Activated CD8-positive, alpha-beta memory T cell treated with anti-CD3 and anti-CD28 coated beads, Interleukin-2, amount 10 ng/mL, durations not matched to agents 7 days and 5 days (primary cell): ENCODE measurements around the gene PTPN18. TPM values are rescaled to one million over a fixed set of nuclear protein-coding genes. Genes with fewer than 3 reads are reported as not detected.
A peak's percentile ranks its signal among the peaks of the same experiment; 100 is the strongest.
"Not testable (repeated sequence)": the region's sequence is repeated elsewhere in the genome, so short reads cannot be mapped to it uniquely, and the experiment has no call there.

Experiments
- ATAC-seq: fragments of 150-1000 bp; cut with Tn5 transposase; one replicate; pipeline ENCODE4 v1.10.0; 2021; ENCODE audit warnings: moderate library complexity
- CTCF ChIA-PET: fragments of 350-600 bp; sonication (Branson Sonifier 250); formaldehyde crosslinking; loops from one replicate; lab custom pipeline; 2021; ENCODE audit warnings: antibody characterized with exemption; lab: Charles Lee
- DNase-seq: peaks from one replicate; pipeline ENCODE4 v3.0.0-alpha.2; 2020
- H3K27ac Mint-ChIP-seq: one replicate; pipeline ENCODE4 v1.8.0; 2021; ENCODE audit warnings: mild to moderate bottlenecking, mixed read lengths
- H3K27me3 Mint-ChIP-seq: one replicate; pipeline ENCODE4 v1.8.0; 2021; ENCODE audit warnings: mixed read lengths
- H3K36me3 Mint-ChIP-seq: one replicate; pipeline ENCODE4 v1.8.0; 2021; ENCODE audit warnings: mild to moderate bottlenecking, mixed read lengths
- H3K4me1 Mint-ChIP-seq: one replicate; pipeline ENCODE4 v1.8.0; 2021; ENCODE audit warnings: mixed read lengths
- H3K4me3 Mint-ChIP-seq: one replicate; pipeline ENCODE4 v1.8.0; 2021; ENCODE audit warnings: mild to moderate bottlenecking, moderate library complexity, mixed read lengths
- H3K9me3 Mint-ChIP-seq: one replicate; pipeline ENCODE4 v1.8.0; 2022; ENCODE audit warnings: low read depth, mixed read lengths
- total RNA-seq, 2 experiments: library from RNA; stranded (reverse); gene quantifications; one replicate each; pipeline ENCODE4 v1.2.3, GENCODE V29; 2021

Gene PTPN18
- total RNA-seq, 2 experiments from 2014 or later: 82.3 to 90.5 TPM

GRCh38 chr2:130406280-130406679, 50.4 kb downstream of the PTPN18 start:
- H3K27me3 Mint-ChIP-seq, ATAC-seq, H3K9me3 Mint-ChIP-seq, H3K27ac Mint-ChIP-seq, DNase-seq, CTCF ChIA-PET, H3K4me1 Mint-ChIP-seq, H3K36me3 Mint-ChIP-seq, H3K4me3 Mint-ChIP-seq: not testable (repeated sequence)

- ATAC-seq, H3K27me3 Mint-ChIP-seq, H3K4me3 Mint-ChIP-seq, H3K9me3 Mint-ChIP-seq, H3K27ac Mint-ChIP-seq, H3K4me1 Mint-ChIP-seq, CTCF ChIA-PET, H3K36me3 Mint-ChIP-seq: not testable (repeated sequence)
- peak; percentile 55 for DNase-seq
Measured at GRCh38 chr2:130416693-130417092, 60.8 kb downstream of the PTPN18 start.

- H3K27me3 Mint-ChIP-seq, H3K4me3 Mint-ChIP-seq, DNase-seq, H3K27ac Mint-ChIP-seq, H3K4me1 Mint-ChIP-seq, H3K36me3 Mint-ChIP-seq, ATAC-seq, H3K9me3 Mint-ChIP-seq, CTCF ChIA-PET: not testable (repeated sequence)
Measured at GRCh38 chr2:130418845-130419244, 63.0 kb downstream of the PTPN18 start.

Other genes with a start within 250 kb of the PTPN18 start
- gene POTEF, start 226.8 kb upstream of the PTPN18 start, total RNA-seq: not detected
- under 1 TPM; 0.23 to 0.47 TPM for gene CCDC74B, start 210.9 kb upstream of the PTPN18 start, total RNA-seq
- gene SMPD4, start 174.5 kb upstream of the PTPN18 start, total RNA-seq: 10 to 100 TPM; 70.8 to 79.8 TPM
- gene MZT2B, start 173.8 kb upstream of the PTPN18 start, total RNA-seq: 100 to 1,000 TPM; 399 to 472 TPM
- not detected for gene TUBA3E, start 157.6 kb upstream of the PTPN18 start, total RNA-seq
- 100 to 1,000 TPM in 1 of 2 experiments, 10 to 100 TPM in 1; 85.8 to 115 TPM for gene IMP4, start 13.2 kb upstream of the PTPN18 start, total RNA-seq
- not detected for gene POTEI, start 153.3 kb downstream of the PTPN18 start, total RNA-seq
- not detected for gene CFC1B, start 165.2 kb downstream of the PTPN18 start, total RNA-seq
- not detected for gene CFC1, start 243.5 kb downstream of the PTPN18 start, total RNA-seq